Activated B cell treated with CpG ODN at 0.5 μM for 24 hours (primary cell): Measurements from ENCODE around the gene SLC24A1. TPM values are rescaled to one million over a fixed set of nuclear protein-coding genes. Genes with fewer than 3 reads are reported as not detected.

Experiments used
- ATAC-seq: fragments of 200-7000 bp; cut with Tn5 transposase; one replicate; pipeline ENCODE4 v1.10.0; 2021; ENCODE audit warnings: low read depth, mild to moderate bottlenecking, moderate library complexity
- CTCF ChIA-PET: fragments of 350-600 bp; sonication (Branson Sonifier 250); formaldehyde crosslinking; loops from one replicate; lab custom pipeline; 2021; ENCODE audit warnings: antibody characterized with exemption; lab: Charles Lee
- POLR2A ChIA-PET: fragments of 350-600 bp; sonication (Branson Sonifier 250); formaldehyde crosslinking; loops from one replicate; lab custom pipeline; 2021; ENCODE audit warnings: antibody characterized with exemption; lab: Charles Lee
- DNase-seq: peaks from one replicate; pipeline ENCODE4 v3.0.0; 2022
- H3K27ac Mint-ChIP-seq: one replicate; pipeline ENCODE4 v1.8.0; 2020; ENCODE audit warnings: mixed read lengths
- H3K27me3 Mint-ChIP-seq: one replicate; pipeline ENCODE4 v1.8.0; 2021; ENCODE audit warnings: mixed read lengths
- H3K36me3 Mint-ChIP-seq: one replicate; pipeline ENCODE4 v1.8.0; 2021; ENCODE audit warnings: low read depth, mixed read lengths
- H3K4me1 Mint-ChIP-seq: one replicate; pipeline ENCODE4 v1.8.0; 2021; ENCODE audit warnings: mixed read lengths
- H3K4me3 Mint-ChIP-seq: one replicate; pipeline ENCODE4 v1.8.0; 2020; ENCODE audit warnings: mild to moderate bottlenecking, mixed read lengths
- H3K9me3 Mint-ChIP-seq: one replicate; pipeline ENCODE4 v1.8.0; 2020; ENCODE audit warnings: mixed read lengths
- intact Hi-C: fragments of 100-400 bp; cut with micrococcal nuclease; formaldehyde crosslinking; loops from one replicate; pipeline ENCODE4 v1.15.1; 2024
- total RNA-seq: library from RNA; stranded (reverse); gene quantifications from 2 replicates; pipeline ENCODE4 v1.2.3, GENCODE V29; 2022
- TF ChIP-seq, protein P1 (sequence below): fragments of 200-600 bp; IDR thresholded peaks from one replicate; pipeline ENCODE4 v1.8.0; 2022; ENCODE audit warnings: antibody characterized with exemption, mild to moderate bottlenecking

SLC24A1 gene
- total RNA-seq, 1 donor from 2014 or later: 4.6 TPM

DNA sequence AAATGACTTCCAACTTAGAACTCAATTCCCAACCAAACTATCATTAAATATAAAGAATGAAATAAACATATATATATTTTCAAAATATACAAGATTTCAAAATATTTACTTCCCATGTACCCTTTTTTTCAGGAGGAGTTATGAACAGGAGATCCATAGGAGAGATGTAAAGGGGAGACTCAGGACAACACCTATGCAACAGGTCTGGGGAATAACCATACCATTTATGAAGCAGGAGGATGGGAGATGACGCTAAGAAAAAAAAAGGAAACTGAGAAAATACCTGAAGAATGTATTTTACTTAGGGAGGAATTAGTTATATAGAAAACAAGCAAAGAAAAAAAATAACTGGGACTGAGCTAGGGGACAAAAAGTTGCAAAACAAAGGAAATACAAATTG lies 34.6 kb upstream of the SLC24A1 start:
- ChIA-PET CTCF (interaction anchor here (1.0 kb wide), 1 partner anchor 9 kb away, joined by 3 read pairs; no protein-coding TSS in a partner anchor), POLR2A (no interaction called here)
- H3K4me1 Mint-ChIP-seq: peaks cover 17% of the 10 kb centered on the region
- TF ChIP-seq, protein P1, sequence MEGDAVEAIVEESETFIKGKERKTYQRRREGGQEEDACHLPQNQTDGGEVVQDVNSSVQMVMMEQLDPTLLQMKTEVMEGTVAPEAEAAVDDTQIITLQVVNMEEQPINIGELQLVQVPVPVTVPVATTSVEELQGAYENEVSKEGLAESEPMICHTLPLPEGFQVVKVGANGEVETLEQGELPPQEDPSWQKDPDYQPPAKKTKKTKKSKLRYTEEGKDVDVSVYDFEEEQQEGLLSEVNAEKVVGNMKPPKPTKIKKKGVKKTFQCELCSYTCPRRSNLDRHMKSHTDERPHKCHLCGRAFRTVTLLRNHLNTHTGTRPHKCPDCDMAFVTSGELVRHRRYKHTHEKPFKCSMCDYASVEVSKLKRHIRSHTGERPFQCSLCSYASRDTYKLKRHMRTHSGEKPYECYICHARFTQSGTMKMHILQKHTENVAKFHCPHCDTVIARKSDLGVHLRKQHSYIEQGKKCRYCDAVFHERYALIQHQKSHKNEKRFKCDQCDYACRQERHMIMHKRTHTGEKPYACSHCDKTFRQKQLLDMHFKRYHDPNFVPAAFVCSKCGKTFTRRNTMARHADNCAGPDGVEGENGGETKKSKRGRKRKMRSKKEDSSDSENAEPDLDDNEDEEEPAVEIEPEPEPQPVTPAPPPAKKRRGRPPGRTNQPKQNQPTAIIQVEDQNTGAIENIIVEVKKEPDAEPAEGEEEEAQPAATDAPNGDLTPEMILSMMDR: no peak
- DNase-seq (no peak), ATAC-seq (no peak)
- intact Hi-C loops: no loop called here
- H3K4me3 Mint-ChIP-seq: no peak overlapping the region
- H3K27ac Mint-ChIP-seq: no peak overlapping the region
- no peaks in the 10 kb centered on the region for H3K9me3 Mint-ChIP-seq
- peaks cover 76% of the 10 kb centered on the region for H3K36me3 Mint-ChIP-seq
- no peaks in the 10 kb centered on the region for H3K27me3 Mint-ChIP-seq

DNA sequence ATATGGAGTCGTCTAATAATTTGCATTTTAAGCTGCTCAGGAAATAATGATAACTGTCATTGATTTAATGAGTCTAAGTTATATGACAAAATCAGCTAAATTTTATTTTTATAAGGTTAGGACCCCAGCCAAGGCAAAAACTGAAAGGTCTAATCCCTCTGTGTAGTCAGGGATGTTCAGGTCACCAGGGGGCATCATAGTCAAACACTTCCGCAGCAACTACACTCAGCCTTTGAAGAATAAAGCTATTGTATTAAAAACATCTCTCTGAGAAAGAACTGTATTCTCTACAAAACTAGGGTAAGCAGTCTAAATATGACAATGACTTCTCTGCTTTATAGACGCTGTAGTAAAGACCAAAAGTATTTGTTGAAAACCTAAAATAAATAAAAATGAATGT lies 25.8 kb upstream of the SLC24A1 start:
- no peak for ATAC-seq
- CTCF ChIA-PET: interaction anchor here (0.6 to 2.1 kb wide), 7 partner anchors 9 to 692 kb away, joined by 3 to 7 read pairs (median 3); no protein-coding TSS in a partner anchor
- POLR2A ChIA-PET: interaction anchor here (1.0 kb wide), 1 partner anchor 11 kb away, joined by 3 read pairs; no protein-coding TSS in a partner anchor
- Mint-ChIP-seq H3K4me1 (no peaks in the 10 kb centered on the region), H3K27ac (no peak overlapping the region), H3K36me3 (peaks cover 80% of the 10 kb centered on the region), H3K4me3 (no peak overlapping the region), H3K27me3 (no peaks in the 10 kb centered on the region), H3K9me3 (no peaks in the 10 kb centered on the region)
- DNase-seq: no peak
- TF ChIP-seq, protein P1: no peak
- intact Hi-C loops: loop anchor here (5.0 kb wide), 1 partner anchor 696 kb away; the partner anchor contains the start of gene DIS3L

DNA sequence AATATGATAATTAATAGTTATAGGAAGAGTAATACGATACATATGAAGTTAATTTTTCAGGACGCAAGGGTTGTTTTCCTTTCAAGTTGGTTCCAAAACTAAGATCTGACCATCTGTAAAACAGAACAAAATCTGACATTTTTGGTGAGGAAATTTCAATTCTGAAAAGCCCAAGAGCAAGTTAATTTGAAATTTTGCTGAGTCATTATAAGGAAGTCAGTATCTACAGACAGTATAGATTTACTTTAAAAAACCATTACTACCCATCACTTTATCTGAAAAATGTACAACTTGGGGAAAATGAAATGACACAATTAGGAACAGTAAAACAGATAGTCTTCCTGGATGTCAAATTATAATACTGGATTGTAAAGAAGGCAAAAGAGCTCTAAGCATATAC lies 23.3 kb upstream of the SLC24A1 start:
- H3K4me1 Mint-ChIP-seq: no peaks in the 10 kb centered on the region
- POLR2A ChIA-PET: interaction anchor here (0.5 to 1.0 kb wide), 2 partner anchors 12 to 163 kb away, joined by 3 to 6 read pairs; partner anchors contain the start of gene INTS14
- H3K27me3 Mint-ChIP-seq: no peaks in the 10 kb centered on the region
- no peaks in the 10 kb centered on the region for H3K9me3 Mint-ChIP-seq
- ATAC-seq (no peak), DNase-seq (no peak)
- TF ChIP-seq, protein P1: no peak
- intact Hi-C loops: loop anchor here (5.0 kb wide), 1 partner anchor 694 kb away; the partner anchor contains the start of gene DIS3L
- peaks cover 76% of the 10 kb centered on the region for H3K36me3 Mint-ChIP-seq
- CTCF ChIA-PET: no interaction called here
- no peak overlapping the region for H3K27ac Mint-ChIP-seq
- no peak overlapping the region for H3K4me3 Mint-ChIP-seq

DNA sequence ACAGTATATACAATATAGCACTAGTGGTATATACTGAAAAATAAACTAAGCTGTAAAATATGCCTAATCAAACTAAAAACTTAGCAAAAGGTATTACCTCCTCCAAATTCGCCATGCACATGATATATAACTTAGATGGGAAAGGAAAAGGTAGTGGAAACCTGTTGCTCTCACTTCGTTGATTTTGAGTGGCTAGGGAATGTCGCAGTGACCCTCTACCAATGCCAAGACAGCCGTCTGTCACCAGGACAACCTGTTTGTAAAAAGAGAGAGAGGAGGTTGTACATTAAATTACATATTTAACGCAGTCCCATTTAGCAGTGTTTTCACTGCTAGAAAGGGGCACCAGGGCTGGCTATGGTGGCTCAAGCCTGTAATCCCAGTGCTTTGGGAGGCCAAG lies 22.1 kb upstream of the SLC24A1 start:
- POLR2A ChIA-PET: no interaction called here
- H3K4me3 Mint-ChIP-seq: no peak overlapping the region
- H3K4me1 Mint-ChIP-seq: no peaks in the 10 kb centered on the region
- TF ChIP-seq, protein P1: no peak
- peaks cover 78% of the 10 kb centered on the region for H3K36me3 Mint-ChIP-seq
- H3K9me3 Mint-ChIP-seq: no peaks in the 10 kb centered on the region
- no peaks in the 10 kb centered on the region for H3K27me3 Mint-ChIP-seq
- CTCF ChIA-PET: no interaction called here
- ATAC-seq: no peak
- no peak overlapping the region for H3K27ac Mint-ChIP-seq
- intact Hi-C loops: loop anchor here (5.0 kb wide), 1 partner anchor 693 kb away; the partner anchor contains the start of gene DIS3L
- DNase-seq: no peak

DNA sequence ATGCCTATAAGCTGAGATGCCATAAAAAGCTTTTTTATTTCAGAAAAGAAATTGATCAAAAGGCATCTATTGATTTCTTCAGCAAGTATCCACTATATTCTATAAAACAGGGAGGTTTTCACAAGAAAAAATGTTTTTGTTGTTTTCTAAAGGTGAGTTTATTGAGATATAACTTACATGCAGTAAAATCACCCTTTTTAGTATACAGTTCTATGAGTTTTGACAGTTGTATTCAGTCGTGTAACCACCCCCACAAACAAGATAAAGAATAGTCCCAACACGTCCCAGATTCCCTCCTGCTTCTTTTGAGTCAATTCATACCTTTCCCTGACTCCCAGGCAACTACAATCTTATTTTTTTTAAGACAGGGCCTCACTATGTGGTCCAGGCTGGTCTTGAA lies 18.6 kb upstream of the SLC24A1 start:
- H3K27me3 Mint-ChIP-seq: no peaks in the 10 kb centered on the region
- H3K27ac Mint-ChIP-seq: no peak overlapping the region
- intact Hi-C loops: no loop called here
- ChIA-PET POLR2A (no interaction called here), CTCF (no interaction called here)
- TF ChIP-seq, protein P1: no peak
- peaks cover 54% of the 10 kb centered on the region for H3K36me3 Mint-ChIP-seq
- no peaks in the 10 kb centered on the region for H3K4me1 Mint-ChIP-seq
- DNase-seq (no peak), ATAC-seq (no peak)
- no peaks in the 10 kb centered on the region for H3K9me3 Mint-ChIP-seq
- no peak overlapping the region for H3K4me3 Mint-ChIP-seq
